ENCODE results near the gene OSBPL3.

The OSBPL3 gene

DNA sequence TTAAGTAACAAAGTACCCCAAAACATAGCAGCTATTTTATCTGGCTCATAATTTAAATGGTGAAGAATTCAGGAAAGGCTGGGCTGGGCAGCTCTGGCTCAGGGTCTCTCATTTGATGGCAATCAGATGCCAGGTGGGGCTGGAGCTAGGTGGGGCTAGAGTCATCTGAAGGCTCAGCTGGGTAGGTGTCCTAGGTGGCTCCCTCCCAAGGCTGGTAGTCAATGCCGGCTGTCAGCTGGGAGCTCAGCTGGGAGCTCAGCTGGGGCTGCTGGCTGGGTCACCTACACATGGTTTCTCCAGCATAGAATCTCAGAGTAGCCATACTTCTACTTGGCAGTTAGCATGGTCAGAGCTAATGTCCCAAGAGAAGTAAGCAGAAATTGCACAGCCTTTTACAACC, 34.1 kb downstream of the OSBPL3 start:
- DNase-seq (ENCODE audit: low read depth): no peak
- TF ChIP-seq, protein P1, sequence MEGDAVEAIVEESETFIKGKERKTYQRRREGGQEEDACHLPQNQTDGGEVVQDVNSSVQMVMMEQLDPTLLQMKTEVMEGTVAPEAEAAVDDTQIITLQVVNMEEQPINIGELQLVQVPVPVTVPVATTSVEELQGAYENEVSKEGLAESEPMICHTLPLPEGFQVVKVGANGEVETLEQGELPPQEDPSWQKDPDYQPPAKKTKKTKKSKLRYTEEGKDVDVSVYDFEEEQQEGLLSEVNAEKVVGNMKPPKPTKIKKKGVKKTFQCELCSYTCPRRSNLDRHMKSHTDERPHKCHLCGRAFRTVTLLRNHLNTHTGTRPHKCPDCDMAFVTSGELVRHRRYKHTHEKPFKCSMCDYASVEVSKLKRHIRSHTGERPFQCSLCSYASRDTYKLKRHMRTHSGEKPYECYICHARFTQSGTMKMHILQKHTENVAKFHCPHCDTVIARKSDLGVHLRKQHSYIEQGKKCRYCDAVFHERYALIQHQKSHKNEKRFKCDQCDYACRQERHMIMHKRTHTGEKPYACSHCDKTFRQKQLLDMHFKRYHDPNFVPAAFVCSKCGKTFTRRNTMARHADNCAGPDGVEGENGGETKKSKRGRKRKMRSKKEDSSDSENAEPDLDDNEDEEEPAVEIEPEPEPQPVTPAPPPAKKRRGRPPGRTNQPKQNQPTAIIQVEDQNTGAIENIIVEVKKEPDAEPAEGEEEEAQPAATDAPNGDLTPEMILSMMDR (conservative IDR thresholded peaks at IDR 0.05; ENCODE audit: low read depth, low read length): no peak

DNA sequence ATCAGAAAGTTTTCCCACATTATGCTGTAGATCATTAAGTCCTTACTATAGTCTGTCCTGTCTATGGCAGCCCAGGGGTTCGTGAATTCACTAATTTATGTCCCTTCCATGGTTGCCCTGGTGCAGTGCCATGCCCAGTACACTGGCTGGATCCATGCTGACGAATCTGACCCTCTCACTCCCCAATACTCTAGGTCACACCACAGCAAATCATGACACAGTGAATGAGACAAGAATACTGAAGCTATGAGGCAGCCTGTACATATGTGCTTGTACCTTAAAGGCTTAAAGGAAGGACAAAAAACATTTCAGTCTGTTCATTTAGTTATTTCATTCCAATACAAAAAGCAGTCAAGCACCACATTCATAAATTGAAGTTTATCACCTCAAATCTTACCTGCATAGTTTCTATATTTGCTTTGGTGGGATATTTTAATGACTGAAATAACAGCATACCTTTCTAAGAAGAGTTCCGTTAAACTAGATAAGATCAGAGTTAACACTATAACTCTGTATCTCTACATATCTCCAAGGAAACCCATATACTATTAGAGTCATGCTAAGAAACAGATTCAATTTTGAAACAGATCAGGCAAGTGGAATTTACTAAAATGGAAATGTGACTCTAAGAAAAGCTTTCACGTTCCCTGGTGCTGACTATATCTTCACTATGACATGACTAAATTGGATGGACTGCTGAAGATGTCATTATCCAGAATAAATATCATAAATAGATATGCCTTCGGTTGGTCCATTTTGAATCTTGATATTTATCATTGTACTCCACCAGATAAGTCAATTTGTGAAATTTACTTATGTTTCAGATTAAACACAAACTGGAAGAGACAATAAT, 36.7 kb downstream of the OSBPL3 start:
- no peak overlapping the region for H3K4me3 ChIP-seq (ENCODE audit: low read depth, low read length)
- no peak for DNase-seq (ENCODE audit: low read depth)
- TF ChIP-seq, protein P1 (conservative IDR thresholded peaks at IDR 0.05; ENCODE audit: low read depth, low read length): no peak

More for the DNA sequence above, 34.1 kb downstream of the OSBPL3 start:
- H3K4me3 ChIP-seq (ENCODE audit: low read depth, low read length): no peak overlapping the region

DNA sequence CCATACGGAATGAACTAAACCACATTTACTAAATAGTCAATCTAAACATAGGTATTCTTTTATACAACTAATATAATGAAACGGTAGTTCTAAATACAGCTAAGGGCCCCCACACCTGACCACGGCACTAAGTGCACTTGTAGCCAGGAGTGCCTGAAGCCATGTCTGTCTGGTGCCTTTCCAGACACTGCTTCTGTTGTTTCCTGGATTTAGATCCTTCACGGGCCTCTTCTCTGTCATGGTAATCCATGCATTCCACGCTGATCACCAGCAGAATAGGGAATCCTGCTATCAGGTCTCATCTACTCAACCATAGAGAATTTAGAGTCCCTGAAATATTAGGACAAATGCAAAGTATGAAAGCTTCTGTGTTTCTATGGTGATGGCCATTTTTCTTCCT, 37.8 kb downstream of the OSBPL3 start:
- no peak overlapping the region for H3K4me3 ChIP-seq (ENCODE audit: low read depth, low read length)
- no peak for DNase-seq (ENCODE audit: low read depth)
- TF ChIP-seq, protein P1 (conservative IDR thresholded peaks at IDR 0.05; ENCODE audit: low read depth, low read length): no peak

DNA sequence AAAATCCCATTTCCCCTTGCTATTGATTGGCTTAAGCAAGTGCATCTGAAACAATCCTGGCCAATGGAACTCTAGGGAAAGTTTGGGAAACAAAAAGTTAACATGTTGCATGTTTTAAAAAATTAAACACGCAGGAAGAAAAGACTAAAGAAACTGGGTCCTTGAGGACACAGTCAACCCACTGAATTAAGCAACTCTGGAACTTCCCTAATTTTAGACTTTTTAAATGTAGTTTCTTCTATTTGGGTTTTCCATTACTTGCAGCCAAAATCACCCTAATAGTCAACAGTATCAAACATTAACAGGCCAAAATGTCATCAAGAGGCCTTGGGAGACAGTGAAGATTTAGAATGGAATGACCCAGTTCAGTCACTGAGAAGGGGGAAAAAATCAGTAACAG, 40.6 kb downstream of the OSBPL3 start:
- no peak overlapping the region for H3K4me3 ChIP-seq (ENCODE audit: low read depth, low read length)
- DNase-seq (ENCODE audit: low read depth): no peak
- TF ChIP-seq, protein P1 (conservative IDR thresholded peaks at IDR 0.05; ENCODE audit: low read depth, low read length): no peak

DNA sequence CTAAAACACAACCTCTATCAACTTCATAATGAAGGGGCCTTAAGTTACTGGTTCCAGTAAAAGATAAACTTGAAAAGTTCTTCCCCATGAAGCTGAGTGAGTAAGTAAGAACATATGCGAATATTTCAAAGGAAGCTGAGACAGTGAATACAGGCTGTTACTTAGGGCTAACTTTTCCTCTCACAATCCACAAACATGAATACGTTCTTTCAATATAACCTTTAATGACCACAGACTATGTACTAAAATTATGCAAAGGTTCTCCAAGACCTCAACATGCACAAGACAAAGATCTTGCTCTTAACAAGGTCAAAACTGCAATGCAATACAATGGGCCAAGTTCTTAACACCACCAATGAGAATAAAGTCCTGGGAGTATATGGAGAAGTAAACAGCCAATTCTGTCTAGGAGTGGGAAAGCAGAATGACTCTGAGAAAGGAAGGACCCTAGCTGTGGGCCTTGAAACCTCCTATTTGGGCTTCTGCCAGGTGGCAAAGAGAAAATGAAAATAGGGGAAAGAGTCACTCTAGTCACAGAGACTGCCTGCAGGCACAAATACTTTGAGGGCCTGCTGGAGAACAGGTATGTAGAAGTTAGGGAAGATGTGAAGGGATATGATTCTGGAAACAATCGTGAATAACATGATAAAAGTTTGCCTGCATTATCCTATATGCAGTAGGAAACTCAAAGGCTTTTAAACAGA, 43.7 kb downstream of the OSBPL3 start:
- no peak overlapping the region for H3K4me3 ChIP-seq (ENCODE audit: low read depth, low read length)
- TF ChIP-seq, protein P1 (conservative IDR thresholded peaks at IDR 0.05; ENCODE audit: low read depth, low read length): no peak
- peak; percentile 69 for DNase-seq (ENCODE audit: low read depth)

DNA sequence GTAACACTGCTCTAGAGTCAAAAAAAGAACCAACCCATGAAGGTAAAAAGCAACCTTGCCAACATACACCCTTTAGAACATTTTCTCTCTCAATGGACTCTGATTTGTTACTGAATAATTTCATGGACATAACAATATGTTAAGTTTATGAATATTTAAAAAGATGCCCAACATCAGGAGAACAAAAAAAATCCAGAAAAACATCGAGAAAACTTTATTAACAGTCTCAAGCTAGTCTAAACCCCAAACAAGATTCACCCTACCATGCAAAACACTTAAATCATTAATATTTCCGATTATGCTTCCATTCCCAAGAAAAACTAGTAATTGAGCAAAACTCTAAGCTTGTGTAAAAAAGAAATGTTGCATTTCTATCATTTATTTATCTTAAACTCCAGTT, 46.7 kb downstream of the OSBPL3 start:
- DNase-seq (ENCODE audit: low read depth): no peak
- H3K4me3 ChIP-seq (ENCODE audit: low read depth, low read length): no peak overlapping the region
- TF ChIP-seq, protein P1 (conservative IDR thresholded peaks at IDR 0.05; ENCODE audit: low read depth, low read length): no peak

All from choroid plexus epithelial cell (primary cell).